Measurements from ENCODE around the gene CHD6. TPM values are rescaled to one million over a fixed set of nuclear protein-coding genes. Genes with fewer than 3 reads are reported as not detected.

Gene CHD6
- total and polyA plus RNA-seq, 2 of the 13 experiments (the other 11 are each of a cell fraction or from before 2014, with no cell fraction given), result 14.4 to 52.0 TPM

- TF ChIP-seq ZNF503 (CRISPR knock-in tag; IDR thresholded peaks at IDR 0.05), result no peak
- no peak for TF ChIP-seq TCF12 (IDR thresholded peaks at IDR 0.05)
- TF ChIP-seq TCF12 (CRISPR knock-in tag; IDR thresholded peaks at IDR 0.05), result no peak
- TF ChIP-seq ZNF224 (CRISPR knock-in tag; IDR thresholded peaks at IDR 0.05), result no peak
- no peak for TF ChIP-seq ZNF652 (CRISPR knock-in tag; IDR thresholded peaks at IDR 0.05; ENCODE audit: borderline replicate concordance, low read depth)
- TF ChIP-seq ZNF574 (CRISPR knock-in tag; IDR thresholded peaks at IDR 0.05), result peak; percentile 32; the same call in 1 of the 2 replicates
- TF ChIP-seq AHDC1 (CRISPR knock-in tag; IDR thresholded peaks at IDR 0.05; ENCODE audit: borderline replicate concordance), result no peak
- no peak for TF ChIP-seq AKAP8 (CRISPR knock-in tag; IDR thresholded peaks at IDR 0.05)
- no peak for TF ChIP-seq FOXA1 (IDR thresholded peaks at IDR 0.05)
- peak; percentile 10; the same call in 1 of the 2 replicates for TF ChIP-seq FOXA1 (CRISPR knock-in tag; IDR thresholded peaks at IDR 0.05)
- no peak for TF ChIP-seq ZNF670 (CRISPR knock-in tag; IDR thresholded peaks at IDR 0.05; ENCODE audit: borderline replicate concordance)
- no peak for TF ChIP-seq MAFG (CRISPR knock-in tag; IDR thresholded peaks at IDR 0.05)
- peak; percentile 20; the same call in 1 of the 2 replicates for TF ChIP-seq ZNF232 (CRISPR knock-in tag; IDR thresholded peaks at IDR 0.05; ENCODE audit: borderline replicate concordance)
- TF ChIP-seq NFKB2 (CRISPR knock-in tag; IDR thresholded peaks at IDR 0.05; ENCODE audit: borderline replicate concordance), result no peak
- no peak for TF ChIP-seq MIXL1 (CRISPR knock-in tag; IDR thresholded peaks at IDR 0.05)
- TF ChIP-seq ZBTB26 (CRISPR knock-in tag; IDR thresholded peaks at IDR 0.05; ENCODE audit: borderline replicate concordance), result no peak
Observed at GRCh38 chr20:41509316-41510200, 108.6 kb downstream of the CHD6 start (continued).

All from HepG2 (cell line).